AG10803 (cell line): ENCODE data around the gene DLX3.
A peak's percentile ranks its signal among the peaks of the same experiment; 100 is the strongest.

Source experiments
- DNase-seq: peaks from one replicate; pipeline ENCODE4 v3.0.0; 2010; ENCODE audit warnings: low read depth
- H3K4me3 ChIP-seq: 2 replicates; pipeline ENCODE4 v1.5.1; 2011; ENCODE audit warnings: mild to moderate bottlenecking, low read length, control low read depth
- CTCF ChIP-seq: conservative IDR thresholded peaks from 2 replicates; pipeline ENCODE4 v1.5.1; 2011; ENCODE audit warnings: mild to moderate bottlenecking, low read length, control low read depth, inconsistent platforms

Gene DLX3

GRCh38 chr17:49968405-49969133 is 26.5 kb downstream of the DLX3 start:
- DNase-seq: peak; percentile 76
- peak overlapping the region; percentile 51 for H3K4me3 ChIP-seq
- TF ChIP-seq CTCF: no peak

GRCh38 chr17:49967621-49968404 is 27.2 kb downstream of the DLX3 start:
- no peak for DNase-seq
- peak overlapping the region; percentile 51 for H3K4me3 ChIP-seq

GRCh38 chr17:49967205-49967604 is 27.8 kb downstream of the DLX3 start:
- DNase-seq: no peak
- TF ChIP-seq CTCF: no peak
- H3K4me3 ChIP-seq: no peak overlapping the region

More at GRCh38 chr17:49967621-49968404, 27.2 kb downstream of the DLX3 start:
- TF ChIP-seq CTCF: no peak

GRCh38 chr17:49966767-49967166 is 28.3 kb downstream of the DLX3 start:
- no peak for DNase-seq
- H3K4me3 ChIP-seq: no peak overlapping the region
- TF ChIP-seq CTCF: no peak

GRCh38 chr17:49965524-49965909 is 29.5 kb downstream of the DLX3 start:
- no peak for TF ChIP-seq CTCF
- DNase-seq: no peak
- no peak overlapping the region for H3K4me3 ChIP-seq

- no peak for DNase-seq
- TF ChIP-seq CTCF: no peak
- no peak overlapping the region for H3K4me3 ChIP-seq
Observed at GRCh38 chr17:49964769-49965523, 30.1 kb downstream of the DLX3 start.
